Astrocyte of the cerebellum (primary cell): Measurements from ENCODE around the gene MSI2.

Source experiments
- DNase-seq: peaks from one replicate; pipeline ENCODE4 v3.0.0-alpha.2; 2011; ENCODE audit warnings: low read depth
- H3K4me3 ChIP-seq: 2 replicates; pipeline ENCODE4 v1.5.1; 2011; ENCODE audit warnings: mild to moderate bottlenecking, low read depth, low read length, moderate library complexity
- in situ Hi-C: cut with HindIII; loops from 2 replicates; pipeline ENCODE4 v1.10.0; 2017; ENCODE audit warnings: low sequenced_read_pairs
- TF ChIP-seq, protein P1 (sequence below): IDR thresholded peaks from 2 replicates; pipeline ENCODE4 v1.5.1; 2012; ENCODE audit warnings: low read length, low read depth, moderate library complexity, mild to moderate bottlenecking; ENCODE audit errors: missing control alignments

MSI2 gene

DNA sequence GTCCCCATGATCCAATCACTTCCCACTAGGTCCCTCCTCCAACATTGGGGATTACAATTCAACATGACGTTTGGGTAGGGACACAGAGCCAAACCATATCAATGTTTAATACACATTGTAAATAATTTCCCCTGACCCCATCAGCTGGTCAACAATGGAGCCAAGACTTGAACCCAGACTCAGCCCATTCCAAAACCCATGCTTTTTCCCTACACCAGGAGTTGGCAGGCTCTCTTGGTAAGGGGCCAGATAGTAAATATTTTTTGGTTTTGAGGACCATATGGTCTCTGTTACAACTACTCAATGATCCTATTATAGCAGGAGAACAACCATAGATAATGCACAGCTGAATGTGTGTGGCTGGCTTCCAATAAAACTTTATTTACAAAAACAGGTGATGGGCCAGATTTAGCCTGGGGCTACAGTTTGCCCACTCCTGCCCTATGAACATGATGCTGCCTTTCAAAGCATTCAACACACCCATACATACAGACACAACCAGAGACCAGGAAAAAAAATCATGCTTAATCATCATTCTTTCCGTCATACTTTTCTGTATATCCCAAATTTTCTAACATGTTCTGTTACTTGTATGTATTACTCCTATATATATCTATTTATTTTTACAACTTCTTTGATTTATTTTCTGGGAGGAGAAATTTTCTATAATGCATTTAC is 22.1 kb upstream of the MSI2 start:
- H3K4me3 ChIP-seq, result no peak overlapping the region
- TF ChIP-seq, protein P1, sequence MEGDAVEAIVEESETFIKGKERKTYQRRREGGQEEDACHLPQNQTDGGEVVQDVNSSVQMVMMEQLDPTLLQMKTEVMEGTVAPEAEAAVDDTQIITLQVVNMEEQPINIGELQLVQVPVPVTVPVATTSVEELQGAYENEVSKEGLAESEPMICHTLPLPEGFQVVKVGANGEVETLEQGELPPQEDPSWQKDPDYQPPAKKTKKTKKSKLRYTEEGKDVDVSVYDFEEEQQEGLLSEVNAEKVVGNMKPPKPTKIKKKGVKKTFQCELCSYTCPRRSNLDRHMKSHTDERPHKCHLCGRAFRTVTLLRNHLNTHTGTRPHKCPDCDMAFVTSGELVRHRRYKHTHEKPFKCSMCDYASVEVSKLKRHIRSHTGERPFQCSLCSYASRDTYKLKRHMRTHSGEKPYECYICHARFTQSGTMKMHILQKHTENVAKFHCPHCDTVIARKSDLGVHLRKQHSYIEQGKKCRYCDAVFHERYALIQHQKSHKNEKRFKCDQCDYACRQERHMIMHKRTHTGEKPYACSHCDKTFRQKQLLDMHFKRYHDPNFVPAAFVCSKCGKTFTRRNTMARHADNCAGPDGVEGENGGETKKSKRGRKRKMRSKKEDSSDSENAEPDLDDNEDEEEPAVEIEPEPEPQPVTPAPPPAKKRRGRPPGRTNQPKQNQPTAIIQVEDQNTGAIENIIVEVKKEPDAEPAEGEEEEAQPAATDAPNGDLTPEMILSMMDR, result no peak
- no peak for DNase-seq
- in situ Hi-C loops, result no loop called here

- no peak overlapping the region for H3K4me3 ChIP-seq
- in situ Hi-C loops, result no loop called here
- TF ChIP-seq, protein P1, result no peak
- DNase-seq, result no peak
Observed at GRCh38 chr17:57234739-57235092, 21.6 kb upstream of the MSI2 start.

- TF ChIP-seq, protein P1, result no peak
- in situ Hi-C loops, result no loop called here
- H3K4me3 ChIP-seq, result no peak overlapping the region
- no peak for DNase-seq
Observed at GRCh38 chr17:57235124-57235523, 21.2 kb upstream of the MSI2 start.

- no peak for DNase-seq
- TF ChIP-seq, protein P1, result no peak
- no peak overlapping the region for H3K4me3 ChIP-seq
- in situ Hi-C loops, result no loop called here
Observed at GRCh38 chr17:57236686-57237299, 19.5 kb upstream of the MSI2 start.

- in situ Hi-C loops, result no loop called here
- TF ChIP-seq, protein P1, result no peak
Observed at GRCh38 chr17:57240648-57241047, 15.7 kb upstream of the MSI2 start.

DNA sequence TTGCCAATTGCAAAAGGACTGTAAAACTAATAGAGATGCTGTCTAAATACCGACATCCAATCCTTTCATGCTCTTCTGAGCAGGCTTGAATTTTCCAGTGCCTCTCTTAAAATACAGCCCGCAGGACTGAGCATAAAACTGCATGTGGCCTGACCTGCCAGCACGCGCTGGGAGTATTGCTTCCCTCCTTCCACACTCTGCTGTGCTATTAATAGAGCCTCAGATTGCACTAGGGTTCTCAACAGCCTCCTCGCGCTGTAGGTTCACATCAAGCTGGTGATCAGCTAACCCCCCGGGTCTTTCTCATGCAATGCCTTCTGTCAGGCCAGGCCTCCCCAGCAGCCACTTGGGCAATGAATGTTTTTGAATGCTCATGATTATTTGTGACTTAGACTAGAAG is 14.2 kb upstream of the MSI2 start:
- H3K4me3 ChIP-seq, result no peak overlapping the region
- no peak for DNase-seq
- TF ChIP-seq, protein P1, result no peak
- in situ Hi-C loops, result no loop called here

More at GRCh38 chr17:57240648-57241047, 15.7 kb upstream of the MSI2 start:
- no peak for DNase-seq
- no peak overlapping the region for H3K4me3 ChIP-seq
